GM11168 (cell line): ENCODE results near the gene EXOSC7.

Experiments used
- in situ Hi-C: fragments of 300-500 bp; cut with MboI; formaldehyde crosslinking; loops from one replicate; pipeline ENCODE4 v1.12.0; 2022; ENCODE audit warnings: low sequenced_read_pairs; ENCODE audit not compliant: unreplicated experiment

Gene EXOSC7

DNA sequence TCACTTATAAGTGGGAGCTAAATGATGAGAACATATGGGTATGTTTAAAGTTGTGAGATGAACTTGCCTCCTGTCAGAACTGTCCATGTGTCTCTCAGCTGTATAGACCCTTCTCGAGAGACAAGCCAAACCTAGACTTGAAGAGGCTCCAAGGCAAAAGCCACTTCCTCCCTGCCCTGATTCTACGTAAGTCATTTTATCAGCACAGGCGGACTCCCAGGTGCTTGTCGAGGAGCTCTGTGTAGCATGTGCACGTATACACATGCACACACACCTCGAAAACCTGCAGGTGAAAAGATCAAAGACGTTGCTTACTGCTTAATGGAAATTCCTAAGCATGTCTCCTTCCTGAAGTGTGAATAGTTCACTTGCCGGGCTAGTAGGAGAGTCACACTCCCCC lies 44.5 kb downstream of the EXOSC7 start:
- in situ Hi-C loops = no loop called here

DNA sequence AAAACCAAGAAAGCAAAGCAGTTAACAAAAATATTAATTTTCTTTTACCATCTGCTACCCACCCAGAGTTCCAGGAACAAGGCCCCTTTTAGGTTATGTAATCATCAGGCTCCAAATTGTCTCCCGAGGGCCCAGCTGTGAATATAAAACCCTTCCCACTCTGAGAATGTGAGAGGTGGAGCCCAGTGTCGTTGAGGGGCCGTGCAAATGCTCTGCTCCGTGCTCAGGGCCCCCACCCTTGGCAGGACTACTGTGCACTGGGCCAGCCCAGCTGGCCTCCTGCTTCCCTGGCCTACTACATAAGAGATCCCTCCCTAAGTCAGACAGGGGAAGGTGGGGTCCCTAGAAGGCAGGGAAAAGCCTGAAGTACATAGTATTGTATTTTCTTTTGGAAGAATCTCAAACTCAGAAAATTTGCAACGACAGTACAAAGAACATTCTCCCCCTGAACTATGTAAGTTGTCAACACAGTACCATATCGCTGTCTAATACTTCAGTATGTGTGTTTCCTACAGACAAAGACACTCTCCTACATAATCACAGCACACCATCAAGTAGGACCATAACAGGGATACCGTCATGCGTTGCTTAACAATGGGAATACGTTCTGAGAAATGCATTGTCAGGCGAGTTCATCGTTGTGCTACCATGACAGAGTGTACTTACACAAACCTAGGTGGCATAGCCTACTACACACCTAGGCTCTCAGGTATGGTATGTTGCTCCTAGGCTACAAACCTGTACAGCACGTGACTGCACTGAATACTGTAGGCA lies 45.7 kb downstream of the EXOSC7 start:
- in situ Hi-C loops = no loop called here

DNA sequence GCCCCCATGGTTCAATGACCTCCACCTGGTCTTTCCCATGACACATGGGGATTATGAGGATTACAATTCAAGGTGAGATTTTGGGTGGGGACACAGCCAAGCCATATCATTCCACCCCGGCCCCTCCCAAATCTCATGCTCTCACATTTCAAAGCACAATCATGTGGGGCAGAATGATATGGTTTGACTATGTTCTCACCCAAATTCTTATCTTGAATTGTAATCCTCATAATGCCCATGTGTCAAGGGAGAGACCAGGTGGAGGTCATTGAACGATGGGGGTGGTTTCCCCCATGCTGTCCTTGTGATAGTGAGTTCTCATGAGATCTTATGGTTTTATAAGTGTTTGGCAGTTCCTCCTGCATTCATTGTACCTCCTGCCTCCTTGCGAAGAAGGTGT lies 47.6 kb downstream of the EXOSC7 start:
- in situ Hi-C loops = no loop called here

DNA sequence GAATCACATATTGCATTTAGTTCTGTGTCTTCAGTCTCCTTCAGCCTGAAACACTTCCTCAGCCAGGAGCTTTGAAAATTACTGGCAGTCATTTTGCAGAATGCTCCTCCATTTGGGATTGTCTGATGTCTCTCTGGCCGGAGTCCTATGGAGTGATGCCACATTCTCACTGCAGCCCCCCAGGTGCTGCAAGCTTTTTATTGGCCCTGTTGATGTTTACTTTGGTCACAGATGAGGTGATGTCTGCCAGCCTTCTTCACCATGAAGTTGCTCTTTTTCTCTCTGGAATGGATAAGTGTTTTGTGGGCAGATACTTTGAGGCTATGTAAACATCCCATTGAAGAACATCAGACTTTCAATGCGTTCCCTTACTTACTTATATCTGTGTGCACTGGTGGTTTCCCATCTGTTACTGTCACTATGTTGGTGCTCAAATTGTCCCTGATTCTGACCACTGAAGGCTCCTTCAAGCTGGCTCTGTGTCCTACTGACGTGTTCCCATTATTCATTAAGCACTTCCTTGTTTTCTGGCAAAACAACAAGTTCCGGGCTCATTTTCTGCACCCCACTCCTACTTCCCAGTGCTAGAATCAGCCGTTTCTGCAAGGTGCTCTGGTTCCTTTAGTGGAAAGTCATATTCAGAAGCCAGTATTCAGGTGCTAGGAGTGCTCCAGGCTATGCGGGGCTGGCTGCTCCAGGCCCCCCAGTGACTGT lies 48.7 kb downstream of the EXOSC7 start:
- in situ Hi-C loops = loop anchor here (25.0 kb wide), 1 partner anchor 638 kb away; no protein-coding TSS in a partner anchor

DNA sequence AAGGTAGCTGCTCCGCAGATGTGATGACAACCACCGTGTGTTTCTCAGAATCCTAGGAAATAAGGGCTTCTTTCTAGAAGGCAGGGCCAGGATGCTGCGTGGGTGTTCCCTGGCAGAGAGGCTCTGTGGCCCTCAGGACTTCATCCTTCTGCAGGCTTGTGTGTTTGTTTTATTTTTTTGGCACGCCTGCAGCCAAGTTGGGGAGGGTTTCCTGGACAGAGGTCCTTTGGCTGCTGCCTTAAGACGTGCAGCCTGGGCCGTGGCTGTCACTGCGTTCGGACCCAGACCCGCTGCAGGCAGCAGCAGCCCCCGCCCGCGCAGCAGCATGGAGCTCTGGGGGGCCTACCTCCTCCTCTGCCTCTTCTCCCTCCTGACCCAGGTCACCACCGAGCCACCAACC lies 50.0 kb downstream of the EXOSC7 start, which contains the start of gene CLEC3B:
Gene CLEC3B, plus strand, starts transcription at position 266 of the 400 bp plus-strand sequence. Its CDS starts 60 bp downstream, at position 326.
- in situ Hi-C loops = loop anchor here (25.0 kb wide), 1 partner anchor 636 kb away; no protein-coding TSS in a partner anchor

DNA sequence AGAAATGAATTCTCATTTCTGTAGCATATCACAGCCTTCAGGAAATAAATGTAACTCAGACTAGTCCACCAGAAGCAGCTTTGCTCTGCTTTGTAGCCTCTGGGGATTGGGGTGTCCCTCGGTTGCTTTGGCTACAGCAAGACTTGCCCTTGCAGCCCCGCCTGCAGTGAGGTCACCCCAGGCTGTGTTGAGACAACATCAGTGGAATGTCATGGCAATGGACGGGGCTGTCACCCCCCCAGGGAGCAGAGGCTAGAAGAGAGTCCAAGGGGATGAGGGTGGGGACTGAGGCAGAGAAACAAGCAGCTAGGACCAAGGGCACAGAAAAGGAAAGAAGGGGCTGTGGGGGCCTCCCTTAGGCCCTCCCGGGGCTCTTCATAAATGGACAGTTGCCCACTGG lies 50.9 kb downstream of the EXOSC7 start:
- in situ Hi-C loops = loop anchor here (25.0 kb wide), 1 partner anchor 635 kb away; no protein-coding TSS in a partner anchor

DNA sequence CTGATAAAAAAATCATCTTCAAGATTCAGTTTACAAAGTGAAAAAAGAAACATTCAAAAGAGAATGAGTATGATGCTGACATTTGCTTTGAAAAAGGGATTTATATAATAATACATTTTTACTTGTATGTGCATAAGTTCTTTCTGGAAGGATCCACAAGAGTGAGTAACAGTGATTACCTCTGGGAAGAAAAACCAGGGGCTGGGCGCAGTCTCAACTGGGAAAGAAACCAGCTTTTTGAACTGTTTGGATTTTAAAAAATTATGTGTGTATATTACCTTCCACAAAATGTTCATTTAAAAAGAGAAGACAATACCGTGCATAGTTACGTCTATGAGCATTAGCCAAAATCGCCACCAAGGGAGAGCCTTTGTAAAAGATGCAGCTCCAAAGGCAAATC lies 51.4 kb downstream of the EXOSC7 start:
- in situ Hi-C loops = loop anchor here (25.0 kb wide), 1 partner anchor 635 kb away; no protein-coding TSS in a partner anchor

DNA sequence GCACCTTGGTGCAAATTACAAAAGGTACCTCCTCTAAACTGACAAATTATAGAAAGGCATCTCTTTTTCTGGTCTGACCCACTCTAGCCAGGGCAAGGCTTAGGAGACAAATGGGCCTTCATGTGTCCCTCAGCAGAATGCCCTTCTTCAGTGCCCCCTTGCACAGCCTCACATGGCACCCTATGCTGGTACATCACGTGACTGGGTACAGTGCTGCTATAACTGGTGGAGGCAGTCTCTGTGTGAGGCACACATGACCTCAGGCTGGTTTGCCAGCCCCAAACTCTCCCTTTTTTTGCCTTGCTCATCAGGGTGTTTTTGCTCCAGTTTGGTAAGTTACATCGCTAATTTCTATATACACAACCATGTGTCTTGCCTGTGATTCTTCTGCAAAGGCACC lies 53.2 kb downstream of the EXOSC7 start:
- in situ Hi-C loops = loop anchor here (25.0 kb wide), 1 partner anchor 633 kb away; no protein-coding TSS in a partner anchor

DNA sequence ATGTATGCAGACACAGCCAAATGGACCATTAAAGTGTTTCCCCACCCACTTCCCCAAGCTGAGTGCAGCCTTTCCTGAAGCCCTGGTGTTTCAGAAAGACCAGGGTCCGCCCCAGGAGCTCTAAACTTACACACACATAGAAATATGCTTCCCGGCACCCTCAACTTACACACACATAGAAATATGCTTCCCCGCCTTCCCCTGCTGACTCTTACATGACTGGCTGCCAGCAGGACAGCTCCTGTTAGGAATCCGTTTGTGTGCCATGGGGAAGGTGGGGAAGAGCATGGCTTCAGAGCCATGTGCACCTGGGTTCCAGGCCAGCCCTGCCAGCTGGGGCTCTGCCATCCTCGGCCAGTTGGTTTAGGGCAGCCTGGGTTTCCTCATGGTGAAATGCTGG lies 53.6 kb downstream of the EXOSC7 start:
- in situ Hi-C loops = loop anchor here (10.0 to 25.0 kb wide), 2 partner anchors 465 to 633 kb away; no protein-coding TSS in a partner anchor

DNA sequence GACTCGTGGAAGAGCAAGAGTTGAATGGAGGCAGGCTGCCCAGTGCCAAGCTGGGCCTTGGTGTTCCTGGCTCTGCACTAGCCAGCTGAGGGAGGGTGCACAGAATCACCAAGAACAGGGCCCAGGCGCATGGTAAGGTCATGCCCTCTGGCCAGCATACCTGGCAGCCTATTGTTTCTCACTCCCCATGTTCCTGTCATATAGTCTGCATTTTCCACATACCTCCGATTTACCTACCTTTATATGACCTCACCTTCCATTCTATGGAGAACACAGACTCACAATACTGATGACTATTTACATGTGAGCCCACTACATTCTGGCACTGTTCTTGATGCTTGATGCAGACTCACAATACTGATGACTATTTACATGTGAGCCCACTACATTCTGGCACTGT lies 55.5 kb downstream of the EXOSC7 start:
- in situ Hi-C loops = loop anchor here (10.0 to 25.0 kb wide), 2 partner anchors 463 to 631 kb away; no protein-coding TSS in a partner anchor

DNA sequence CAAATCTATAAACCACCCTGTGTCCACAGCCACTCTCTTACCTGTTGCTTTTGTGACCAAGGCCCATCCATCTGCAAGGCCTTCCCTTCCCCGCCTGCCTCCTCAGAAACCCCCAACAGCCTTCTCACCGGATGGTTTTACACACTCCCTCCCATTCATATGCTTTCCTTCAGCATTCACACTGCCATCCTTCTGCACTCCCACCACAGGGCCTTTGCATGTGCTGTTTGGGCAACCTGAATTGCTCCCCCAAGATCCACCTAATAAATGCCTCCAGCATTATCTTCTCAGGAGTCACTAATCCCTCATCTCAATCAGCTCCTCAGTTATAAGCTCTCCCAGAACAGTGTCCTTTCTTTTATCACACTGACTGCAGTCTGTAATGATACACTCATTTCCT lies 56.1 kb downstream of the EXOSC7 start:
- in situ Hi-C loops = loop anchor here (10.0 to 25.0 kb wide), 2 partner anchors 463 to 630 kb away; no protein-coding TSS in a partner anchor

DNA sequence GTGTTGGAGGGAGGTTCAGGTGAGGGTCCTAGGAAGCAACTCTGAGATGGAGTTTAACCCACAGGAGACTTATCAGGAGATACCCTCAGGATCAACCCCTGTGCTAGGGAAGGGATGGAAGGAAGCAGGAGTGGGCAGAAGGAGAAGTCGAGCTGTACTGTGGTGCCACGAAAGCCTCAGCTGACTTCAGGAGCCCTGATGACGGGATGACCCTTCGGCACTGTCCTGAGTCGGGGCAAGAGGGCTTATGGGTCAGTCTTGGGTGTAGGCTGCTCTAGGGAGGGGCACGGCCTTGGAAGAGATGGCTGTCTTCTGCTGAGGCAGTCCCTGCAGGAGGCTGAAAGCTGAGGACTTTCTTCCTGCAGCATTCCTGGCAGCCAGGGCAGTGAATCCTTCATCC lies 57.7 kb downstream of the EXOSC7 start:
- in situ Hi-C loops = loop anchor here (10.0 to 25.0 kb wide), 2 partner anchors 461 to 629 kb away; no protein-coding TSS in a partner anchor

DNA sequence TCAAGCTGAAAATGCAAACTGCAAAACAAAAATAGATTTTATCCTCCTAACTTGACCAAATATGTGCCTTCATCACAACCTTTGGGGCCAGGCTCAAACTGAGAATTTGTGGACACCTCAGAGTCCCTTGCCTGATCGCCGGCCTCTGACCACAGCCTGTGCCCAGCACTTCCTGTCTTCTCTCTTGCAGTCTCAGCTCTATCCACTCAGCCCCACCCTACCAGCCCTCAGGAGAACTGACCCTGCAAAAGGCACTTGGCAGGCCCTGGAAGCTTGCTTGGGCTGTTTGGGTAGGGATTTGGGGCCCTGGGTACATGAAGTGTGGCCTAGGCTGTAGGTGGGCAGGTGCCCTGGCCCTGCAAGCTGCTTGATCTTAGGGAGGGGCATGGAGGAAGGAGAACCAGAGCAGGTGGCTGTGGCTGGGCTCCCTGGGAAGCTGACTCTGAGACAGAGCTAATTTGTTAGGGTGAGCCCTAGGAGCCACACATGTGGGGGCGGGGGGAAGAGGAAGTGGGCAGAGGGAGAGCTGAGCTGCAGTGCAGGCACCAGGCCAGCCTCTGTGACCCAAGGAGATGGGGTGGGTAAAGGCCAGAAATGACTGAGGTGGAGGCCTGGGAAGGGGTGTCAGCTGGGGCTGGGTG lies 58.7 kb downstream of the EXOSC7 start:
- in situ Hi-C loops = loop anchor here (10.0 to 25.0 kb wide), 2 partner anchors 460 to 628 kb away; no protein-coding TSS in a partner anchor

DNA sequence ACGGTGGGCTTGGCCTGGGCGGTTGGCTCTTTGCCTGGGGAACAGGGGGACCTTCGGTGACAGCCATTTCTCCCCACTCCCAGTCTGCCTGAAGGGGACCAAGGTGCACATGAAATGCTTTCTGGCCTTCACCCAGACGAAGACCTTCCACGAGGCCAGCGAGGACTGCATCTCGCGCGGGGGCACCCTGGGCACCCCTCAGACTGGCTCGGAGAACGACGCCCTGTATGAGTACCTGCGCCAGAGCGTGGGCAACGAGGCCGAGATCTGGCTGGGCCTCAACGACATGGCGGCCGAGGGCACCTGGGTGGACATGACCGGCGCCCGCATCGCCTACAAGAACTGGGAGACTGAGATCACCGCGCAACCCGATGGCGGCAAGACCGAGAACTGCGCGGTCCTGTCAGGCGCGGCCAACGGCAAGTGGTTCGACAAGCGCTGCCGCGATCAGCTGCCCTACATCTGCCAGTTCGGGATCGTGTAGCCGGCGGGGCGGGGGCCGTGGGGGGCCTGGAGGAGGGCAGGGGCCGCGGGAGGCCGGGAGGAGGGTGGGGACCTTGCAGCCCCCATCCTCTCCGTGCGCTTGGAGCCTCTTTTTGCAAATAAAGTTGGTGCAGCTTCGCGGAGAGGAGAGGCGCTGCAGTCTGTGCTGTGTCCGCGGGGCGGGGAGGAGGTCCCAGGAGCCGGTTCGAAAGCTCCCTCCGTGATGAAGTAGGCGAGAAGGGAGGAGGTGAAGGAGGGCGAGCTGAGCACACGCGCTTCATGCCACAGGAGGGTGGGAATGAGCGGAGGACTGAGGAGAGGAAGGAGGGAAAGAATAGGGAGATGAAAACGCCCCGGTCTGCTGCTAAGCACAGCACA lies 59.6 kb downstream of the EXOSC7 start:
- in situ Hi-C loops = loop anchor here (10.0 to 25.0 kb wide), 2 partner anchors 459 to 627 kb away; no protein-coding TSS in a partner anchor

DNA sequence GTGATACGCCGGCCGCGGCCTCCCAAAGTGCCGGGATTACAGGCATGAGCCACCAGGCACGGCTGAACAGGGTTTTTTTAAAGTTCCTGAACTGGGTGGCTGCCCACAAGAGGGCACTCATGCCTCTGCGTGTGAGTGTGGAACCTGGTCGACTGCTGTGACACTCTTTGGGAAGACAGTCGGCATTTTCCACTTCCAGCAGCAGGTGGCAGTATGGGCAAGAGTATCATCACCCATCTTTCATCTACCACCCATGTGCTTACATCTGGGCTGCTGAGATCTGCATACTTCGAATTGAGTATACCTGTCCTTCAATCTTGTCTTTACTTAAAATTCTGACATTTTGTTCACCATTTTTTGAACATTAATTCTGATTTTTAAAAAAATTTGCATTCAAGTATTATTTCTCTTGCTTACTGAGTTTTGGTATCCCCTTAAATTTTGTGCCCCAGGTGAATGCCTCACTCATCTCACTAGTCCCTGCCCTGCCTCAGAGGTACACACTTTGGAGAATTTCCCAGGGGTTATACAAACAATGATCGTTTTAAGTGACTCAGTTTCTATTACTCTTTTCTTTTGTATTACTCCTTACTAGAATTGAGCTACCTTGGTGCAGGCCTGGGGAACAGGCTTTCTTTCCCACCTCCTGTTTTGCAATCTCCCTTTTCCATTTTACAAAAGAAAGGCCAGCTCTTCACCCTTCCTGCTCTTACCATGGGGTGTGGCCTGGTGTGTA lies 61.8 kb downstream of the EXOSC7 start:
- in situ Hi-C loops = loop anchor here (10.0 to 25.0 kb wide), 2 partner anchors 457 to 624 kb away; no protein-coding TSS in a partner anchor

DNA sequence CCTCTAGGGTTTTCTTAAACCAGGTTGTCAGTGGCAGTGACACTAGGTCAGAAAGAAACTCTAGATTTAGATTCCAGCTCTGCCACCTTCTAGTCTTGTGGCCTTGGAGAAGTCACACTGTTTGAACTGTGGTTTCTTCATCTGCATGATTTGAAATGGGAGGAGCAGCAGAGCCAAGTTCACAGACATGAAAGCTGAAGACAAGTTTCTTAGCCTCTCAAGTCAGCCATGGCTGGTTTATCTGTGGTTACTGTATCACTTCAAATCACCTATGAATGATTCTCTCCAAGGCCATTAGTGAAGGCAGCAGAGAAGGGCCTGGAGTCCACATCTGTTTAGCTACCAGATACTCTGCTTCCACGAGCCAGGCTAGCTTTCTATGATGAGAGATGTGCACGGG lies 65.6 kb downstream of the EXOSC7 start:
- in situ Hi-C loops = loop anchor here (5.0 to 25.0 kb wide), 2 partner anchors 166 to 621 kb away; no protein-coding TSS in a partner anchor

DNA sequence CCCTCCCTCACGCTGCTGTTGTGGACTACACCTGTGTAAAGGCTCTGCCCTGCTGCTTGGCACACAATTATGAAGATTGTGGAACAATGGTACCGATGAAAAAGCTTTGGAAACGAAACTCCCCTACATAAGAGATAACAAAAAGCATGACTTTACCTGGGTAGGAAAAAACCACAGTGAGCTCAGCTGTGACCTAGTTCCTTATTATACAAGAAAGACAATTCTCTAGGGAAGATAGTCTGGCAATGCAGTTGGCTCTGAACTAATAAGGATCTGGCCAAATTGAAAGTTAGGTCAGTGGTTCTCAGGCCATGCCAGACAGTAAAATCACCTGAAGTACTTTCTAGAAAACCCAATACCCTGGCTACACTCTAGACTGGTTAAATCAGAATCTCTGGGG lies 66.1 kb downstream of the EXOSC7 start:
- in situ Hi-C loops = loop anchor here (5.0 to 25.0 kb wide), 2 partner anchors 165 to 620 kb away; no protein-coding TSS in a partner anchor

DNA sequence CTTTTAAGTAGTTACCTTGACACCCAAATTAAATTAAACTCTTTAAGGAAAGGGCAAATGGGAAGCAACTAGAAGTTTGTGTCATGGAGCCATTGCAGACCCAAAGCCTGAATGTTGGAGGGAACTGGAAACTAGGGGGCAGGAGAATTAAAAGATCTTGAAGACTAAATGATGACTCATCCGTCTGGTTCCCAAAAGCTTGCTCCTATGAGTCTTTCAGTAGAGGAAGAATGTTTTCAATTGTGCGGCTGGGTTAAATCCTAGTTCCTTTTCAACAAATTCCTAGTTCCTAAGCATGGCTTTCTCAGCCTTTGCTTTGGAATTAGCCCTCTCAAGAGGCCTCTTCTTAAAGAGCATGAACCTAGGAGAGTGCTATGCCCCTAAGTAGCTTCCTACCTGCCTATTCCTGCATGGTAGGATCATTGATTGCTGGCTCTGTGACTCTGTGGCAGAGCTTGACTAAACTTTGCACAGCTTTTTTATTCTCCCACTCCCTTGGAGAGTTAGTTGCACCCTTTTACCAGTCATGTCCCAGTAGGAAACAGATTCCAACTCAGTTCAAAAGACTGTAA lies 67.8 kb downstream of the EXOSC7 start:
- in situ Hi-C loops = loop anchor here (5.0 to 25.0 kb wide), 2 partner anchors 163 to 618 kb away; no protein-coding TSS in a partner anchor
